Measurements from ENCODE around the gene ATP11A. TPM values are rescaled to one million over a fixed set of nuclear protein-coding genes. Genes with fewer than 3 reads are reported as not detected.
"Not testable (repeated sequence)": the region's sequence is repeated elsewhere in the genome, so short reads cannot be mapped to it uniquely, and the experiment has no call there.

Gene ATP11A
- total and polyA plus RNA-seq, 2 experiments from 2014 or later, result 12.3 to 52.6 TPM

GRCh38 chr13:112861876-112862615, 172.2 kb downstream of the ATP11A start:
- no peak overlapping the region for H3K4me3 ChIP-seq
- H2AFZ ChIP-seq, result no peak overlapping the region
- no peaks in the 10 kb centered on the region for H3K27me3 ChIP-seq (ENCODE audit: insufficient read depth)
- 0 out of 2 replicates have a peak, but pooled peaks cover 7% of the 10 kb centered on the region for H3F3A ChIP-seq (replicated peaks; ENCODE audit: low read depth)
- peaks cover 3% of the 10 kb centered on the region; the same call in 1 of the 3 replicates for H3K9me3 Mint-ChIP-seq
- no peak overlapping the region for H3K4me3 Mint-ChIP-seq
- H3K27me3 Mint-ChIP-seq (ENCODE audit: insufficient read depth, low read depth, poor library complexity), result peaks cover 3% of the 10 kb centered on the region
- H3K4me1 Mint-ChIP-seq, result no peaks in the 10 kb centered on the region
- H3K27ac ChIP-seq (ENCODE audit: low read depth), result no peak overlapping the region
- no peak for DNase-seq (ENCODE audit: low spot score)
- peaks cover 78% of the 10 kb centered on the region for H3K36me3 Mint-ChIP-seq (ENCODE audit: low read depth)
- no peak for TF ChIP-seq POLR2AphosphoS5 (IDR thresholded peaks at IDR 0.05; ENCODE audit: low read depth)
- no peak for TF ChIP-seq ZNF462 (CRISPR knock-in tag; IDR thresholded peaks at IDR 0.05)
- TF ChIP-seq ZNF114 (CRISPR knock-in tag; IDR thresholded peaks at IDR 0.05), result no peak
- TF ChIP-seq CREB1 (CRISPR knock-in tag; IDR thresholded peaks at IDR 0.05; ENCODE audit: low read depth), result no peak
- no peak for TF ChIP-seq EZH2 (IDR thresholded peaks at IDR 0.05; ENCODE audit: low read depth, unreplicated experiment)
- no peak for TF ChIP-seq STAT1 (IDR thresholded peaks at IDR 0.05; ENCODE audit: unreplicated experiment)
- TF ChIP-seq CTCF (conservative IDR thresholded peaks at IDR 0.05; ENCODE audit: low read depth in 2 of 2), result no peak
- TF ChIP-seq NANOG (IDR thresholded peaks at IDR 0.05; ENCODE audit: borderline replicate concordance), result no peak
- no peak for TF ChIP-seq ETS1 (IDR thresholded peaks at IDR 0.05)
- TF ChIP-seq ZNF331 (CRISPR knock-in tag; IDR thresholded peaks at IDR 0.05; ENCODE audit: low read depth), result no peak
- no peak for TF ChIP-seq EZH2phosphoT487 (IDR thresholded peaks at IDR 0.05; ENCODE audit: unreplicated experiment)
- no peak for TF ChIP-seq JUNB (IDR thresholded peaks at IDR 0.05; ENCODE audit: unreplicated experiment)
- no peak for ATAC-seq
- H3K27ac Mint-ChIP-seq, result no peak overlapping the region
- H3K4me1 ChIP-seq (ENCODE audit: insufficient read depth), result no peaks in the 10 kb centered on the region
- no peaks in the 10 kb centered on the region for H3K9me2 ChIP-seq (ENCODE audit: insufficient read depth)
- no peaks in the 10 kb centered on the region for H3K79me2 ChIP-seq (replicated peaks; ENCODE audit: insufficient read depth)
- no peaks in the 10 kb centered on the region; the same call in 1 of the 2 replicates for H4K20me1 ChIP-seq (replicated peaks; ENCODE audit: insufficient read depth)
- H3K4me2 ChIP-seq, result no peak overlapping the region
- peaks cover 8% of the 10 kb centered on the region for H3K36me3 ChIP-seq (ENCODE audit: insufficient read depth)

GRCh38 chr13:112863356-112863755, 173.5 kb downstream of the ATP11A start:
- DNase-seq (ENCODE audit: low spot score); H3K4me1 Mint-ChIP-seq: not testable (repeated sequence)
- peaks cover 84% of the 10 kb centered on the region for H3K36me3 Mint-ChIP-seq (ENCODE audit: low read depth)

More at GRCh38 chr13:112863356-112863755, 173.5 kb downstream of the ATP11A start:
- not testable (repeated sequence) for H2AFZ ChIP-seq; H3K27ac ChIP-seq (ENCODE audit: low read depth); H3K79me2 ChIP-seq (replicated peaks; ENCODE audit: insufficient read depth); H3K36me3 ChIP-seq (ENCODE audit: insufficient read depth); H3K9me3 Mint-ChIP-seq; H3K4me2 ChIP-seq; H3K27me3 Mint-ChIP-seq (ENCODE audit: insufficient read depth, low read depth, poor library complexity); H4K20me1 ChIP-seq (replicated peaks; ENCODE audit: insufficient read depth); H3F3A ChIP-seq (replicated peaks; ENCODE audit: low read depth); H3K27ac Mint-ChIP-seq; H3K4me1 ChIP-seq (ENCODE audit: insufficient read depth); H3K27me3 ChIP-seq (ENCODE audit: insufficient read depth); ATAC-seq; H3K4me3 Mint-ChIP-seq; H3K4me3 ChIP-seq; H3K9me2 ChIP-seq (ENCODE audit: insufficient read depth)

Data from GM23338 (cell line).